ENCODE data around the gene DCAF7. TPM values are rescaled to one million over a fixed set of nuclear protein-coding genes. Genes with fewer than 3 reads are reported as not detected.
A peak's percentile ranks its signal among the peaks of the same experiment; 100 is the strongest.

DCAF7 gene
- polyA plus RNA-seq, 3 donors, result 41.9 to 89.4 (median 58.1) TPM

GRCh38 chr17:63535640-63536039 is 14.6 kb upstream of the DCAF7 start:
- Mint-ChIP-seq H3K9me3 (peaks cover 0 to 4% (median 0%) of the 10 kb centered on the region in 7 donors), H3K36me3 (no peaks in the 10 kb centered on the region), H3K27me3 (ENCODE audit: low read depth in 3 of 3) (peaks cover 27 to 36% (median 32%) of the 10 kb centered on the region in 3 donors), H3K4me1 (peaks cover 4% of the 10 kb centered on the region), H3K27ac (no peak overlapping the region), H3K4me3 (no peak overlapping the region)
- no peak overlapping the region for H3K4me3 ChIP-seq (replicated peaks in 1 of 3; ENCODE audit: low read depth in 2 of 3, low read length in 3 of 3)
- H3K27me3 ChIP-seq (ENCODE audit: control insufficient read depth in 2 of 2, insufficient read depth in 2 of 2, low read length in 2 of 2), result peaks cover 8 to 31% of the 10 kb centered on the region in 2 donors
- H3K36me3 ChIP-seq (replicated peaks in 1 of 2; ENCODE audit: control insufficient read depth in 1 of 2, insufficient read depth in 2 of 2, low read length in 2 of 2), result no peaks in the 10 kb centered on the region
- intact Hi-C loops (cut with micrococcal nuclease), result no loop called here
- WGBS (ENCODE audit: insufficient coverage), result 97% methylated on average over 23 of the region's 24 CpGs
- no peak for TF ChIP-seq CTCF (IDR thresholded peaks at IDR 0.05)
- no peak overlapping the region for H3K9ac ChIP-seq (ENCODE audit: insufficient read depth, low read length, poor library complexity, severe bottlenecking)
- DNase-seq, result no peak
- peaks cover 0 to 7% of the 10 kb centered on the region in 2 donors for H3K9me3 ChIP-seq (replicated peaks in 1 of 2; ENCODE audit: control insufficient read depth in 1 of 2, insufficient read depth in 1 of 2, low read length in 2 of 2)
- H3K27ac ChIP-seq (ENCODE audit: low read depth in 1 of 2, low read length in 2 of 2), result no peak overlapping the region
- H4K20me1 ChIP-seq (ENCODE audit: insufficient read depth, low read length), result no peaks in the 10 kb centered on the region
- H3K4me1 ChIP-seq (ENCODE audit: control insufficient read depth in 1 of 2, insufficient read depth in 2 of 2, low read length in 2 of 2), result no peaks in the 10 kb centered on the region
- H3K4me2 ChIP-seq (replicated peaks; ENCODE audit: extremely low read depth, low read length, poor library complexity, severe bottlenecking), result no peak overlapping the region
- H2AFZ ChIP-seq (ENCODE audit: insufficient read depth, low read depth, low read length, poor library complexity, severe bottlenecking), result no peak overlapping the region
- no peaks in the 10 kb centered on the region for H3K79me2 ChIP-seq (ENCODE audit: insufficient read depth, low read length)

GRCh38 chr17:63537001-63537400 is 13.3 kb upstream of the DCAF7 start:
- H3K36me3 ChIP-seq (replicated peaks in 1 of 2; ENCODE audit: control insufficient read depth in 1 of 2, insufficient read depth in 2 of 2, low read length in 2 of 2), result no peaks in the 10 kb centered on the region
- intact Hi-C loops (cut with micrococcal nuclease), result no loop called here
- WGBS (ENCODE audit: insufficient coverage), result 100% methylated on average over 4 of the region's 4 CpGs
- peaks cover 4% of the 10 kb centered on the region for H3K4me1 Mint-ChIP-seq
- no peak overlapping the region for H3K4me2 ChIP-seq (replicated peaks; ENCODE audit: extremely low read depth, low read length, poor library complexity, severe bottlenecking)
- H3K9me3 ChIP-seq (replicated peaks in 1 of 2; ENCODE audit: control insufficient read depth in 1 of 2, insufficient read depth in 1 of 2, low read length in 2 of 2), result peaks cover 0 to 7% of the 10 kb centered on the region in 2 donors
- peak overlapping the region in 1 of 2 donors; percentile 73 for H3K4me3 Mint-ChIP-seq
- no peaks in the 10 kb centered on the region for H3K36me3 Mint-ChIP-seq
- H4K20me1 ChIP-seq (ENCODE audit: insufficient read depth, low read length), result no peaks in the 10 kb centered on the region
- H3K79me2 ChIP-seq (ENCODE audit: insufficient read depth, low read length), result no peaks in the 10 kb centered on the region
- peaks cover 26 to 36% (median 32%) of the 10 kb centered on the region in 3 donors for H3K27me3 Mint-ChIP-seq (ENCODE audit: low read depth in 3 of 3)
- no peak overlapping the region for H3K4me3 ChIP-seq (replicated peaks in 1 of 3; ENCODE audit: low read depth in 2 of 3, low read length in 3 of 3)
- no peak for DNase-seq
- no peak overlapping the region for H3K27ac ChIP-seq (ENCODE audit: low read depth in 1 of 2, low read length in 2 of 2)
- peaks cover 0 to 6% (median 0%) of the 10 kb centered on the region in 7 donors for H3K9me3 Mint-ChIP-seq
- no peaks in the 10 kb centered on the region for H3K4me1 ChIP-seq (ENCODE audit: control insufficient read depth in 1 of 2, insufficient read depth in 2 of 2, low read length in 2 of 2)
- H3K27me3 ChIP-seq (ENCODE audit: control insufficient read depth in 2 of 2, insufficient read depth in 2 of 2, low read length in 2 of 2), result peaks cover 8 to 31% of the 10 kb centered on the region in 2 donors
- no peak overlapping the region for H3K27ac Mint-ChIP-seq
- no peak overlapping the region for H2AFZ ChIP-seq (ENCODE audit: insufficient read depth, low read depth, low read length, poor library complexity, severe bottlenecking)
- no peak for TF ChIP-seq CTCF (IDR thresholded peaks at IDR 0.05)
- H3K9ac ChIP-seq (ENCODE audit: insufficient read depth, low read length, poor library complexity, severe bottlenecking), result no peak overlapping the region

Measured in CD14-positive monocyte (primary cell).